ENCODE measurements around the gene CHTF8.

DNA sequence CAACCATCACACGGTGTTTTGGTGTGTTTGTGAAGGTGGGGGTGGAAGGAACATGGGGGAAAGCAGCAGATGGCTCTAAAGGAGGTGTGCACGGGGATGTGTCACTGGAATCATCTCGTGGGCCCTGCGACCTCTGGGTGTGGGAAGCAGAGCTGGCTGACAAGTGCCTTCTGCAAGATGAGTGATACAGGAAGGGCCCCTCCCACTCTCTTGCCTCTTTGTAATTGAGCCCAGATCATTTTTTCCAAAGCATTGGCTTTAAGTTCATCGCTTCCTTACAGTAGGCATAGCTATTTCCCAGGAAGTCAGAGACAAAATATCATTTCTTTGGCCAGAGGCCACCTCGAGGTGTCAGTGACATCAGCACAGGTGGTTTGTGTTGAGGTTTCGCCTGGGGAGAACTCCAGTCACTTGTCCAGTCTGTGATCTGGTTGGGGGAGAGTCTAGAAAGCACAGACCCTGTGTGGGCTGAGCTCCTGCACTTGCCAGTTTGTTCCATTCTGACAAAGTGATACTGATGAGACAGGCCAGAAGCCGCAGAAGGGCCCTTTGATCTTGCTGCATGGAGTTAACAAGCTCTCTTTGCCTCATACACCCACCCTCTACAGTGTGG lies 33.9 kb upstream of the CHTF8 start:
- TF ChIP-seq, protein P1, sequence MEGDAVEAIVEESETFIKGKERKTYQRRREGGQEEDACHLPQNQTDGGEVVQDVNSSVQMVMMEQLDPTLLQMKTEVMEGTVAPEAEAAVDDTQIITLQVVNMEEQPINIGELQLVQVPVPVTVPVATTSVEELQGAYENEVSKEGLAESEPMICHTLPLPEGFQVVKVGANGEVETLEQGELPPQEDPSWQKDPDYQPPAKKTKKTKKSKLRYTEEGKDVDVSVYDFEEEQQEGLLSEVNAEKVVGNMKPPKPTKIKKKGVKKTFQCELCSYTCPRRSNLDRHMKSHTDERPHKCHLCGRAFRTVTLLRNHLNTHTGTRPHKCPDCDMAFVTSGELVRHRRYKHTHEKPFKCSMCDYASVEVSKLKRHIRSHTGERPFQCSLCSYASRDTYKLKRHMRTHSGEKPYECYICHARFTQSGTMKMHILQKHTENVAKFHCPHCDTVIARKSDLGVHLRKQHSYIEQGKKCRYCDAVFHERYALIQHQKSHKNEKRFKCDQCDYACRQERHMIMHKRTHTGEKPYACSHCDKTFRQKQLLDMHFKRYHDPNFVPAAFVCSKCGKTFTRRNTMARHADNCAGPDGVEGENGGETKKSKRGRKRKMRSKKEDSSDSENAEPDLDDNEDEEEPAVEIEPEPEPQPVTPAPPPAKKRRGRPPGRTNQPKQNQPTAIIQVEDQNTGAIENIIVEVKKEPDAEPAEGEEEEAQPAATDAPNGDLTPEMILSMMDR (IDR thresholded peaks at IDR 0.05) = no peak
- TF ChIP-seq ZFX (IDR thresholded peaks at IDR 0.05; ENCODE audit: borderline replicate concordance) = no peak

Data from 22Rv1 (cell line).